NCI-H146 treated with DMSO at 0.1 percent for 48 hours (cell line): ENCODE measurements around the gene BMP6.

Experiments
- DNase-seq: peaks from one replicate; lab custom pipeline; 2025; ENCODE audit not compliant: unreplicated experiment; lab: John Stamatoyannopoulos, UW

Gene BMP6

GRCh38 chr6:7821426-7821825 is 95.5 kb downstream of the BMP6 start:
- DNase-seq, result no peak

DNA sequence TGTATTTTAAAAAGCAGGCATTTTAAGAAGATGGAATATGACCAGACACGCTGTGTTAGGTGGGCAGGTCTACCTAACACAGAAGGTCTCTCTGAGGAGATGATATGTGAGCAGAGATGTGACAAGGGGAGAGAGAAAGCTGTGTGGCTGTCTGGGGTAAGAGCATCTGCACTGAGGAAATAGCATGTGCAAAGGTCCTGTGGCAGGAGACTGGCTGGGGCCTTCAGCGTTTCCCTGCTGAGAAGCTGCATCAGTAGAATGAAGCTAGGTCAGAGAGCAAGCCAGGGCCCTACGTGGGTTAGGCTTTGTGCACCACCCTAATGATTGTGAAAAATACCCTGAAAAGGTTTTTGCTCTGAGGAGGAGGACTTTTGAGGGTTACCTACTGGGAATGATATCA is 97.7 kb downstream of the BMP6 start:
- no peak for DNase-seq

DNA sequence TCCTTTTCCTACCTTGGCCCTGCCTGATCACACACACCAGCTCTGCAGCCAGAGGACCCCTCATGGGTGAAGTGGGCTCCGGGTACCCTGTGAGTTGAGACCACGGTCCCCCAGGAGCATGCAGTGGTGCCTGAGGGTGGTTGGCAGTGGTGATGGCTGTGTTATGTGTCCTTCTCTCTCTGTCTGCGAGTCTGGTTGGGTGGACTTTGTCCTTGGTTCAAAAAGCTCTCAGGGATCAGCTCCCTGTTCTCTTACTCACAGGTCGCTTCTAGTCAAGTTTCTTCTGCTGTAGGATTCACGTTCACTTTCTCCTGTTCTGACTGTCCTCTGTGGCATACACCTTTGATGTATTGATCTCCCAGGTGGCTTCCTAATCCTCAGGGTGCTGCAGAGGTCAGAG is 100.1 kb downstream of the BMP6 start:
- DNase-seq, result no peak

GRCh38 chr6:7827142-7827541 is 101.2 kb downstream of the BMP6 start:
- DNase-seq, result no peak

GRCh38 chr6:7828124-7828523 is 102.2 kb downstream of the BMP6 start:
- DNase-seq, result no peak

DNA sequence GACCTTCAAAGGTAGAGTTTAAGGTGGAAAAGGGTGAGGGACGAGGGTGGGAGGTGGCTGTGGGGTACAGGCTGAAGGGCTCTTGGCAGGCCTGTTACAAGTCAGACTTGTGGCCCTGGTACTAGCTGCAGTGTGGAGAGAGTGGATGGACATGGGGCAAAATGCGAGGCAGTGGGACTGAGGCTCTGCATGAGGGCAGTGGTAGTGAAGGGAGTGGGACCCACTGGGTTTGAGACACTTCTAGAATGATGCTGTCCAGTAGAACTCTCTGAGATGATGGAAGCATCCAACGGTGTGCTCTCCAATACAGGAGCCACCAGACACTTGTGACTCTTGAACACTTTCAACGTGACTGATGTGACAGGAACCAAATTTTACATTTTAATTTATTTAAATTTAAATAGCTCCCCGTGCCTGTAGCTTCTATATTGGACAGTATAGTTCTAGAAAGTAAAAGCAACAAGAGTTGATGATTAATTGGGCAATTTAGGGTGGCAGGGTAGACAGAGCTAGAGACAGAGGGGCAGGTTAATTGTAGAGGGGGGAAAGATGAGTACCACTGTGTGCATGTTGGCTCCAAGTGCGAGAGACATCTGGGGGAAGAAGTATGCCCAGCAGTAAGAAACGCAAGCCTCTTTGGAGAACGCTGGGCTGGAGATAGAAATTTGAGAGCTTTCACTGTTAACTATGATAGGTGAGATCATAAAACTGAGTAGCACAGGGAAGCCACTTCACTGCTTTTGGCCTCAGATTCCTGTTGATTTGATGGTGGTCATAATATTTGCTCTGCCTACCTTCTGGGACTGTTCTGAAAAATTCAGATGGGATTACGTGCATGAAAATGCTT is 107.2 kb downstream of the BMP6 start:
- DNase-seq, result no peak

DNA sequence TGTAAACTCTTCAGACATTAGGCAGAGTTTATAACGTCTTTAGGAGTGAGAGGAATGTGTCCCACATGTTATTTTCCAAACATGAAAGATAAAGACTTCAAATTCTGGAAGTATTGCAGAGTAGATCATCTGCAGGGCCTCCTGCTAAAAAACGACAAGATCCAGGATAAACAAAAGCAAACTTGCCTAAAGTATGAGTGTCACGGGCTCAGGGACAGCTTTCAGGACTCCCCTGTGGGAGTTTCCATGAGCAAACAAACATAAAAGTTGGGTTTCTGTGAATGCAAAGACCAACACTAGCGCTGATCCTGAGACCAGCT is 107.8 kb downstream of the BMP6 start:
- no peak for DNase-seq

DNA sequence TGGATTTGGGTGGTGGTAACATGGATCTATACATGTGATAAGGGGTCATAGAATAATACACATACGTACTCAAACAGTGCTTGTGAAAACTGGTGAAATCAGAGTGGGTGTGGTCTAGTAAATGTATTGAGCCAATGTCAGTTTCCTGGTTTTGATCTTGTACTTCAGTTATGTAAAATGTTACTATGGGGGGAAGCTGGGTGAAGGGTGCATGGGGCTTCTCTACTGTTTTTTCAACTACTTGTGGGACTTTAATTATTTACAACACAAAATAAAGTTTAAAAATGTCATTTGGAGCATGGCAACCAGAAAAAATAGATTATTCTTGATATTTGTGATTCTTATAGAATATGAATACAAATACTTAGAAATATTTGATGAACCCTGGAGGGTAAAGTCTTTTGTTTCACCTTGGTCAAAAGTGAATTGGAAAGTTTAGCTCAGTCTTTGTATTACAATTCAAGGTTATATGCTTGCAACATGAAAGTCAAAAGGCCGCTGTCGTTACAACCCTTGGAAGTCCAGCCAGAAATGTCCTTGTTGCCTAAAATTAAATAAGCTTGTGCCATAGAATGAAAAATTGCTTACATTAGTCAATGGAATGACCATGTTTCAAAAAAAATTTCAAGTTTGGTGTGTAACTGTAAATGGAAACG is 110.6 kb downstream of the BMP6 start:
- DNase-seq, result no peak

DNA sequence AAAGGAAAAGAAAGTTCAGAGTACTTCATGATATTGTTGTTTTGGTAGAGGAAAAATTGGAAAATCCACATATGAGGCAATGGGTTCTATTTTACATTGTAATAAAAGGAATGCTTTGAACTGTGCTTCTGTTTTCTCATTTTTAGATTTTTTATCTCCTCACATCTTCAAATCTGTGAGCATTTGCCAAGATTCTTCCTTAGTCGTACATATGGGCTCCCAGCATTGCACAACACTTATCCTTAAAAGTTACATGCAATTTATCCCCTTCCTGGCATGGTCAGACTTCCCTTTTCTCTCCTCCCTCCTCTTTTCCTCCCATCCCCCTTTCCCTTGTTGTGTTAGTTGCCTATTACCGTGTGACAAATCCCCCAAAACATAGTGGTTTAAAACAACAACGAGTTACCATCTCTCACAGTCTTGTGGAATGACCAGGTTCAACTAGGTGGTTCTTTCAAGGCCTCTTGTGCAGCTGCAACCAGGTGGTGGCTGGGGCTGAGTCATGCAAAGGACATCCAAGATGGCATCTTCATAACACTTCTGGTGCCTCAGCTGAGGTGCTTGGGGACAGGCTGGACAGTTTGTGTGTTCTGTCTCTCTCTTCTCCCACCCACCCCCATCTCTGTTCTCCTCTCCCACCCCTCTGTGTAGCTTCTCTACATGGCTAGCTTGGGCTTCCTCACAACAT is 116.0 kb downstream of the BMP6 start:
- DNase-seq, result no peak

GRCh38 chr6:7846966-7847818 is 121.3 kb downstream of the BMP6 start:
- DNase-seq, result no peak

- DNase-seq, result no peak
Observed at GRCh38 chr6:7848229-7848628, 122.3 kb downstream of the BMP6 start.

DNA sequence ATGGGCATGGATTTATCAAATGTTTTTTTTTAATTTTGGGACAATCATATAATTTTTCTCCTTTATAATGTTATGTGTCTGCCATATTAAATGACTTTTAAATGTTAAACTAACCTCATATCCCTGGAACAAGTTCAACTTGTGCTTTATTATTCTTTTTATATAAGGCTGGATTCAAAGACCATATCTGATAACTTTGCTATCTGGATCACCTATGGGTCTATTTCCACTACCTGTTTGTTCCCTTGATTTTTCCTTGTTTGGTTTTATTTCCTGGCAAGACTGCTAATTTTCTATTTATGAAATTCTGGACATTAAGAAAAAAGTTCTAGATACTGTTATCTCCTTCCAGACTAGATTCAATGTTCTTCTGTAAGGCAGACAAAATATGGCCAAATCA is 125.9 kb downstream of the BMP6 start:
- DNase-seq, result no peak

DNA sequence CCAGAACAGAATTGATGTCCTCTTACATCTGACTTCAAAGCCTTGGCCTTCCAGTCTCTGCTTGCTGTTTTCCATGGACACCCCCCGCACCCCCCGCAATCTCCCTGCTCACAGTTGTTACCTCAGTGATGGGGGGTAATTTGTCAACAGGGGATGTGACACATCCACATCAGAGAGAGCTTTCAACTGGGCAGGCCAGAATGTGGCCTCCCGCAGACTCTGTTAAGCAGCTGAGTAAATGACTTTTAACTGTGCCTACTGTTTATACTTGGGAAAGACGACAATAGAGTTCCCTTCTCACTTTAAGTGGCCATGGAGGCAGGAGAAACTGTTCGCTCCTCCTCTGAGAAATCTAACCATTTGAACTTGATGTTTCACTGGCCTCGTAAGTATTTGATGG is 133.7 kb downstream of the BMP6 start:
- DNase-seq, result peak; percentile 34

DNA sequence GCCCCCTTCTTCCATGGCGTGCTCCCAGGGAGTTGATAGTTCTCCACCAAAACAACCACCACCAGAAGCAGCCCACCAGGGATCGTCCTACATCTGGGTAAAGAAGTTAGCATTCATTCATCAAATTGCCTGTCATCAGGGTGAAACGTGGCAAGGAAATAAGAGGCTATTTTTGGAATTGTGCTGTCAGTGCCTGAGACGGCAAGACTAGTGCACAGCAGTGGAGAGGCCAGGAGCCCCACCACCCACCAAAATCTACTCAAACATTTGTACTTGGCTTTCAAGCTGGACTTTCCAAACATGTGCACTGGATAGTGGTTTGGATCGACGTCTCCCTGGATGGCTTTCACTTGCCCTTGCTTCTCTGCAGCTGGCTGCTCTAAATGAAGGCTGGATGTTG is 139.9 kb downstream of the BMP6 start:
- DNase-seq, result no peak

GRCh38 chr6:7866526-7866925 is 140.6 kb downstream of the BMP6 start:
- DNase-seq, result no peak

GRCh38 chr6:7868926-7869325 is 143.0 kb downstream of the BMP6 start:
- no peak for DNase-seq

DNA sequence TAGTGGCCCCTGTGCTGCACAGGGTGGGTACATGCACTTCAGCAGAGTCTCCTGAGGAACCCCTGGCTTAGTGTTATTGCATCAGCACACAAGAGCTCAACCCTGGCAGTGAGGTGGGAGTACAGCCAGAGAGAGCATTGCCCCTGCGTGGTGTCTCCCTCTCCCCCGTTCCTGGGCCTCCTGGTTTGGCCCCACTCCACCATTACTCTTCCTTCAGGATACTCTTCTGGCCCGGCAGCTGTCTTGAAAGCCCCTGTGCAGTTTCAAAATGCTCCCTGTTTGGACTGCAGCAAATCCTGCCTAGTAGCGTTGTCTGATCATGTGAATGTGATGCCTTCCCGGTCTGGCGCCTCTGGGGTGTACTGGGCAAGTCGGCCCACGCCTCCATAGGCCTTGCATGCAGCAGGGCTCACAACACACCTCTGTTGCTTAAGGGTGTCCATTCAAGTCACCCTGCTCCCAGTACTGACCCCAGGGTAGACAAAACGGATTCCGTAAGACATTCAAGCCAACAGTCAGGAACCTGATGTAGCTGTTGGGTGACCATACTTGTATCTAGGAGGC is 152.6 kb downstream of the BMP6 start:
- DNase-seq, result no peak

DNA sequence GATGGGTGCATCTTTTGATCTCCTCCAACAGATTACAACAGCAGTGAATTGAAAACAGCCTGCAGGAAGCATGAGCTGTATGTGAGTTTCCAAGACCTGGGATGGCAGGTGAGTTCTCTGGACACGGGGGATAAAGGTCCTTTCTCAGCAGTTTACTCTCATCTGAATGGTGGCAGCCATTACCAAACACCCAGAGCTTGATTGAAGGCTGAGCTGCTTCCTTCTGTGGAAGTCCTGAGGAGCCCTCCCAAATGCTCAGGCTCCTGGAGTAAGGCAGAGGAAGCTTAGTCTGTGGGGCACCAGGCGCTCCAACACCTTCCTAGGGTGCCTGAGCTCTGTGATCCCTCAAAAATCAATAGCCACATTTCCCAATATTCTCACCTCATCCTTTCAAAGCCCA is 153.1 kb downstream of the BMP6 start:
- no peak for DNase-seq

- DNase-seq, result no peak
Observed at GRCh38 chr6:7879579-7879978, 153.7 kb downstream of the BMP6 start.

DNA sequence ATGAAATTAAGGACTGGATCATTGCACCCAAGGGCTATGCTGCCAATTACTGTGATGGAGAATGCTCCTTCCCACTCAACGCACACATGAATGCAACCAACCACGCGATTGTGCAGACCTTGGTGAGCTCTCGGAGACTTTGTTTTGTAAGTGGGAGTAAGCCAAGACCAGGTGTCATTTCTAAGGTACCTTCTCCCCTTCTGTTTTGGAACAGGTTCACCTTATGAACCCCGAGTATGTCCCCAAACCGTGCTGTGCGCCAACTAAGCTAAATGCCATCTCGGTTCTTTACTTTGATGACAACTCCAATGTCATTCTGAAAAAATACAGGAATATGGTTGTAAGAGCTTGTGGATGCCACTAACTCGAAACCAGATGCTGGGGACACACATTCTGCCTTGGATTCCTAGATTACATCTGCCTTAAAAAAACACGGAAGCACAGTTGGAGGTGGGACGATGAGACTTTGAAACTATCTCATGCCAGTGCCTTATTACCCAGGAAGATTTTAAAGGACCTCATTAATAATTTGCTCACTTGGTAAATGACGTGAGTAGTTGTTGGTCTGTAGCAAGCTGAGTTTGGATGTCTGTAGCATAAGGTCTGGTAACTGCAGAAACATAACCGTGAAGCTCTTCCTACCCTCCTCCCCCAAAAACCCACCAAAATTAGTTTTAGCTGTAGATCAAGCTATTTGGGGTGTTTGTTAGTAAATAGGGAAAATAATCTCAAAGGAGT is 154.2 kb downstream of the BMP6 start:
- no peak for DNase-seq
